Mucosa of stomach (tissue), 1 donor: ENCODE results near the gene SLC25A21.
"Not testable (repeated sequence)": the region's sequence is repeated elsewhere in the genome, so short reads cannot be mapped to it uniquely, and the experiment has no call there.

ENCODE experiments used
- H3K27me3 ChIP-seq: one replicate; pipeline ENCODE4 v1.7.0; 2013; ENCODE audit warnings: mild to moderate bottlenecking, low read length; ENCODE audit not compliant: control insufficient read depth, insufficient read depth
- H3K36me3 ChIP-seq: one replicate; pipeline ENCODE4 v1.7.0; 2013; ENCODE audit warnings: low read length; ENCODE audit not compliant: control insufficient read depth, insufficient read depth
- H3K4me1 ChIP-seq: one replicate; pipeline ENCODE4 v1.7.0; 2013; ENCODE audit warnings: mild to moderate bottlenecking, low read length; ENCODE audit not compliant: control insufficient read depth, insufficient read depth
- H3K4me3 ChIP-seq: one replicate; pipeline ENCODE4 v1.7.0; 2013; ENCODE audit warnings: low read length
- H3K9ac ChIP-seq: one replicate; pipeline ENCODE4 v1.7.0; 2013; ENCODE audit warnings: mild to moderate bottlenecking, low read length, moderate library complexity
- H3K9me3 ChIP-seq: one replicate; pipeline ENCODE4 v1.7.0; 2013; ENCODE audit warnings: mild to moderate bottlenecking, low read length, moderate library complexity; ENCODE audit not compliant: control insufficient read depth
- donor health status: Pancreatic carcinoma.

Gene SLC25A21

DNA sequence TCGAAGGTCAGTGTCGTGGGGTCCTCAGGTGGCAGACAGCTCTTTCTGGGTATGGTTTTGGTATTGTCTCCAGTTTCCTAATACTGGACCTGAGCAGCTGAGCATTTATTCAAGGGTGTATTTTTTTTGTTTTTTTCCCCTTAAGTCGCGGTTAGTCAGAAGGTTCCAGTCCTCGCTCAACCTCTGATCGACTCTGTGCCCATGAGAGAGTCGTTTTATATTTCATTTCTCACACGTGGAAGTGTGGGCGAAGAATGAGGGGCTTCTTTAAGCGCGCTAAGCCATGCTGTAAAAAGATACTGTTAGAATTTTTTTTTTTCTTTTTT lies 25.8 kb upstream of the SLC25A21 start:
- Histone ChIP-seq H3K9ac (peak overlapping the region; percentile 69), H3K27me3 (no peaks in the 10 kb centered on the region), H3K36me3 (no peaks in the 10 kb centered on the region), H3K4me3 (peak overlapping the region; percentile 15), H3K4me1 (peaks cover 10% of the 10 kb centered on the region), H3K9me3 (no peaks in the 10 kb centered on the region)

DNA sequence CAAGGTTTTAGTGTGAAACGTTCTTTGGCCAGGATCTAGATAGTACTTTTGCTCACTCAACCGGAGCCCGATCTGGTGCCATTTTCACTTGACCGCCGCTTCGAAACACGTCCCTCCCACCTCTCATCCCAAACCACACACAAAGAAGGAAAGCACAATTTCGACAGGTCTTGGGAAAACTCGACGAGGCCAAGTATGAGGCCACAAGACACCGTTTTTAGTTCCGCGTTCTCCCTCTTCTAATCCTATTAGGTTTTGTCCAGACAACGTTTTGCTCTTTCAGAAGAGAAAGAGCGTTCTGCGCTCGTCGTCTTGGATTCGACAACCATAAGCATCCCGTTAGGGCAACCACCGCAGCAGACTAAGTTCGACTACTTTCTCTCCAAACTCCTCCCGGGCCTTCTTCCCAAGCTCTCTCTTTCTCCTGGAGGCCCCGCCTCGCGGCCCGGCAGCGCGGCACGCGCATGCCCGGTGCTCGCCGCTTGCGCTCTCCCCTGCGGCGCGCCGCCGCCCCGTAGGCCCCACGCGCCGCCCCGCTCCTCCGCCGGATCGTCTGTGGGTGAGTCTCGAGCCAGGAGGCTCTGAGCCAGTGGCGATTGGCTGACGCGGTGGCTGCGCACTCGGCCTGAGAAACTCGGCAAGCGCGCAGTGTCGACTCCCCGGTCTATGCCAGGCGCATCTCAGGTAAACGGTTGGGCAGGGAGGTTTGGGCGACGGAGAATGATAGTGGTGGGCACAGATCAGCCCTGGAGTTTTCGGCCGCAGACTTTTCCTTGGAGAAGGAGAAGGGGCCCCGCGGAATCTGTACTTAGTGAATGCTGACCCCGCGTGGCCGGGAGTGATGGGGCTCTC lies 25.2 kb upstream of the SLC25A21 start, which contains the start of gene MIPOL1:
Gene MIPOL1, plus strand, starts transcription at position 517 of the 852 bp plus-strand sequence. CDS start 49,952 bp downstream, outside the sequence.
- Histone ChIP-seq H3K4me3 (peak within 1 kb of the TSS; percentile 15), H3K27me3 (no peaks in the 10 kb centered on the region), H3K9me3 (no peaks in the 10 kb centered on the region), H3K4me1 (peaks cover 10% of the 10 kb centered on the region), H3K9ac (peak within 1 kb of the TSS; percentile 69), H3K36me3 (no peaks in the 10 kb centered on the region)

DNA sequence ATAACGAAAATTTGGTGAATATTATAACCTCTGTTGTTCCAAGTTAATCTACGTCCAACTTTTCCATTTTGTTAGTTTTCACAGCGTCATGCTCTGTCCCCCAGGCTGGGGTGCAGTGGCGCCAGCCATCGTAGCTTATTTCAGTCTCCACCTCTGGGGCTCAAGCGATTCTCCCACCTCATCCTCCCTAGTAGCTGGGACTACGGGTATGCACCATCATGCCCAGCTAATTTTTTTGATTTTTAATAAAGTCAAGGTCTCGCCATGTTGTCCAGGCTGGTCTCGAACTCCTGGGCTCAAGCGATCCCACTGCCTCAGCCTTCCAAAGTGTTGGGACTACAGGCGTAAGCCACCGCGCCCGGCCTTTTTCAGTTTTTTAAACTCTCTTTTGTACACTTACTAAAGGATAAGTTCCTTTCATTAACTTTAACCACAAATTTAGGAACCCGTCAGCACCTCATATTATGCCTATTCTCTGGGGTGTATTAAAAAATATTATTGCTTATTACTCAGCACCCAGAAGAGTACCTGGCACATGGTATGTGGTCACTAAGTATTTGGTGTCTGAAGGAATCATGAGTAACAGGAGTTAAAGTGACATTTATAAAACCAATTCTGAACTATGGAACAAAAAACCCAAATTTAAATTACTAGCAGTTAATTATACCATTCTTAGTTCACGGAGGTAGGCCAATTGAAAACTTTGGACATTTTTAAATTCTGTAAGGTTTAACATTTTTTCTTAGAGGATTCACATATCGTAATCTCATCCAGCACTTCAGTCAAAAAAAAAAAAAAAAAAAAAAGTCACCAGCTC lies 24.4 kb upstream of the SLC25A21 start:
- Histone ChIP-seq H3K4me3 (no peak overlapping the region), H3K27me3 (no peaks in the 10 kb centered on the region), H3K4me1 (peaks cover 10% of the 10 kb centered on the region), H3K9ac (peak overlapping the region; percentile 69), H3K36me3 (no peaks in the 10 kb centered on the region), H3K9me3 (no peaks in the 10 kb centered on the region)

DNA sequence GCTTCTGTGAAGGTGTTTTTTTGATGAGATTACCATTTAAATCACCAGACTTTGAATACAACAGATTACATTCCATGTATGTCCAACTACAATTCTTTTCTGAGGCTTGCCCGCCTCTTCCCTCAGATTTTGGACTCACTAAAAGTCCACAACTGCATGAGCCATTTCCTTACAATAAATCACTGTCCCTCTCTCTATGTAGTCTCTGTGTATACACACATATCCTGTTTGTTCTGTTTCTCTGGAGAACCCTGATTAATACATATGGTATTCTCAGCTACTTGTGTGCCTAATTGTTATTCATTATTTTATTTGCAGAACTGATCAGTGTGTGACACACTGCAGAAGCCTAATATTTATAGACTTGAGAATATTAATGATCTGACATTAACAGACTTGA lies 22.9 kb upstream of the SLC25A21 start:
- H3K27me3 ChIP-seq: no peaks in the 10 kb centered on the region
- H3K4me1 ChIP-seq: peaks cover 10% of the 10 kb centered on the region
- no peaks in the 10 kb centered on the region for H3K9me3 ChIP-seq
- H3K36me3 ChIP-seq: no peaks in the 10 kb centered on the region
- no peak overlapping the region for H3K4me3 ChIP-seq
- no peak overlapping the region for H3K9ac ChIP-seq

DNA sequence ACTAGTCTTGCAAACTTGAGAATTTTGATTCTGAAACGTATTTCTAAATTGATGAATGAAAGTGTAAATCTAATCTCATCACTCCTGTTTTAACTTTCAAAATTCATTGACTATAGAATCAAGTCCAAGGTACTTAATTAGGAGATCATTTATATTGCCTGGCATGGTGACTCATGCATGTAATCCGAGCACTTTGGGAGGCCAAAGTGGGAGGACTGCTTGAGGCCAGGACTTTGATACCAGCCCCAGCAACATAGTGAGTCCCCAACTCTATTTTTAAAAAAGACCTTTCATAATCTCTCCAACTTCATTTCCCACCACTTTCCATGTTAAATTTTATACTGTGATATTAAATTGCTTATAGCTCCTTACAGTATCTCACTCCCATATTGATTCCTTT lies 22.3 kb upstream of the SLC25A21 start:
- Histone ChIP-seq H3K9ac (no peak overlapping the region), H3K4me1 (peaks cover 10% of the 10 kb centered on the region), H3K27me3 (no peaks in the 10 kb centered on the region), H3K4me3 (no peak overlapping the region), H3K9me3 (no peaks in the 10 kb centered on the region), H3K36me3 (no peaks in the 10 kb centered on the region)

DNA sequence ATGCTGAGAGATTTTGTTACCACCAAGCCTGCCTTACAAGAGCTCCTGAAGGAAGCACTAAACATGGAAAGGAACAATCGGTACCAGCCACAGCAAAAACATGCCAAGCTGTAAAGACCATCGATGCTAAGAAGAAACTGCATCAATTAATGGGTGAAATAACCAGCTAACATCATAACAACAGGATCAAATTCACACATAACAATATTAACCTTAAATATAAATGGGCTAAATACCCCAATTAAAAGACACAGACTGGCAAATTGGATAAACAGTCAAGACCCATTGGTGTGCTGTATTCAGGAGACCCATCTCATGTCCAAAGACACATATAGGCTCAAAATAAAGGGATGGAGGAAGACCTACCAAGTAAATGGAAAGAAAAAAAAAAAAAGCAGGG lies 17.3 kb upstream of the SLC25A21 start:
- H3K27me3 ChIP-seq, H3K4me3 ChIP-seq, H3K36me3 ChIP-seq, H3K4me1 ChIP-seq, H3K9ac ChIP-seq, H3K9me3 ChIP-seq: not testable (repeated sequence)

DNA sequence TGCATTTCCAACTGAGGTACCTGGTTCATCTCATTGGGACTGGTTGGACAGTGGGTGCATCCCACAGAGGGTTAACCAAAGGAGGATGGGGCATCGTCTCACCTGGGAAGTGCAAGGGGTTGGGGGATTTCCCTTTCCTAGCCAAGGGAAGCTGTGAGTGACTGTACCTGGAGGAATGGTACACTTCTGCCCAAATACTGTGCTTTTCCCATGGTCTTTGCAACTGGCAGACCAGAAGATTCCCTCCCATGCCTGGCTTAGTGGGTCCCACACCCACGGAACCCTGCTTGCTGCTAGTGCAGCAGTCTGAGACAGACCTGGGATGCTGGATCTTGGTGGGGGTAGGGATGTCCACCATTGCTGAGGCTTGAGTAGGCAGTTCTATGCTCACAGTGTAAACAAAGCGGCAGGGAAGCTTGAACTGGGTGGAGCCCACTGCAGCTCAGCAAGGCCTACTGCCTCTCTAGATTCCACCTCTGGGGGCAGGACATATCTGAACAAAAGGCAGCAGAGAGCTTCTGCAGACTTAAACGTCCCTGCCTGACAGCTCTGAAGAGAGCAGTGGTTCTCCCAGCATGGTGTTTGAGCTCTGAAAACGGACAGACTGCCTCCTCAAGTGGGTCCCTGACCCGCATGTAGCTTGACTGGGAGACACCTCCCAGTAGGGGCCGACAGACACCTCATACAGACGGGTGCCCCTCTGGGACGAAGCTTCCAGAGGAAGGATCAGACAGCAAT lies 15.6 kb upstream of the SLC25A21 start:
- H3K4me3 ChIP-seq, H3K9ac ChIP-seq, H3K36me3 ChIP-seq, H3K9me3 ChIP-seq, H3K27me3 ChIP-seq, H3K4me1 ChIP-seq: not testable (repeated sequence)

DNA sequence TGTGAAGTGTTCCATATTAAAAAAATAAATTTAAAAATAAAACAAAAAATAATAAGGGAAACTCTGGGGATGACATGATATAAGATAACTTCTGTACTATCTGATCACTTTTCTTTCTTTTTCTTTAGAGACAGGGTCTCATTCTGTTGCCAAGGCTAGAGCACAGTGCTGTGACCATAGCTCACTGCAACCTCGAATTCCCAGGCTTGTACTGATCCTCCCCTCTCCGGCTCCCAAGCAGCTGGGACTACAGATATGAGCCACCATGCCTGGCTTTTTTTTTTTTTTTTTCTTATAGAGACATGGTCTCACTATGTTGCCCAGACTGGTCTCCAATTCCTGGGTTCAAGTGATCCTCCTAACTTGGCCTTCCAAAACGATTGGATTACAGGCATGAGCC lies 14.9 kb upstream of the SLC25A21 start:
- Histone ChIP-seq H3K4me3 (no peak overlapping the region), H3K36me3 (no peaks in the 10 kb centered on the region), H3K4me1 (no peaks in the 10 kb centered on the region), H3K27me3 (no peaks in the 10 kb centered on the region), H3K9ac (no peak overlapping the region), H3K9me3 (no peaks in the 10 kb centered on the region)

DNA sequence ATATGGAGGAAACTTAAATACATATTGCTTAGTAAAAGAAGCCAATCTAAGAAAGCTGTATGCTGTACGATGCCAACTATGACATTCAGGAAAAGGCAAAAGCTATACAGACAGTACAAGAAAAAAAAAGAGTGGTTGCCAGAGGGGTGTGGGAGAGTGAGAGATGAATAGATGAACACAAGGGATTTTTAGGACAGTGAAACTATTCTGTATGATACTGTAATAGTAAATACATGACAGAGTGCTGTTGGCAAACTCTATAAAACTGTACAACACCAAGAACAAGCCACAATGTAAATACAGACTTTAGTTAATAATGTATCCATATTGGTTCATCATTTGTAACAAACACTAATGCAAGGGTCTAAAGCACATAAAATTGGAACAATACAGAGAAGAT lies 14.5 kb upstream of the SLC25A21 start:
- H3K9ac ChIP-seq: no peak overlapping the region
- no peaks in the 10 kb centered on the region for H3K36me3 ChIP-seq
- H3K9me3 ChIP-seq: no peaks in the 10 kb centered on the region
- no peak overlapping the region for H3K4me3 ChIP-seq
- no peaks in the 10 kb centered on the region for H3K4me1 ChIP-seq
- H3K27me3 ChIP-seq: no peaks in the 10 kb centered on the region

DNA sequence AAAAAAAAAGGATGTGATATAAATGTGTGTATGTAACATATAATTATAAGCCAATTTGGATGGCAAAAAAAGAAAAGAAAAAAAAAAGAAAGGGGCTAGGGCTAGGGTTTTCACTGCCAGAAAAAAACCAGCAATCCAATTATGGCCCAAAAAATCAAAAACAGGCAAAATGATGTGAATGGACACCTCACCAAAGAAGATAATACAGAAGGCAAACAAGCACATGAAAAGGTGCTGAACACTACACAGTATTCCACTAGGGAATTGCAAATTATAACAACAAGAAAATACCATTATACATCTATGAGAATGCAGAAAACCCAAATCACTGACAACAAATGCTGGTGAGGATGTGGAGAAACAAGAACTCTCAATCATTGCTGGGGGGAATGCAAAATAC lies 13.3 kb upstream of the SLC25A21 start:
- Histone ChIP-seq H3K9me3 (no peaks in the 10 kb centered on the region), H3K4me3 (no peak overlapping the region), H3K9ac (no peak overlapping the region), H3K27me3 (no peaks in the 10 kb centered on the region), H3K36me3 (no peaks in the 10 kb centered on the region), H3K4me1 (no peaks in the 10 kb centered on the region)

DNA sequence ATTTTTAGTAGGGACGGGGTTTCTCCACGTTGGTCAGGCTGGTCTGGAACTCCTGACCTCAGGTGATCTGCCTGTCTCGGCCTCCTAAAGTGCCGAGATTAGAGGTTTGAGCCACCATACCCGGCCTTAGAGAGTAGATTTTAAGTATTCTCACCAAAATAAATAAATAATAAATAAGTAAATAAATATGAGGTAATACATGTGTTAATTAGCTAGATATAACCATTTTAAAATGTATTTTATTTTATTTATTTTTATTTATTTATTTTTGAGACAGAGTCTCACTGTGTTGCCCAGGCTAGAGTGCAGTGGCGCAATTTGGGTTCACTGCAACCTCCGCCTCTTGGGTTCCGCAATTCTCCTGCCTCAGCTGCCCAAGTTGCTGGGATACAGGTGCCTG lies 12.1 kb upstream of the SLC25A21 start:
- not testable (repeated sequence) for H3K4me1 ChIP-seq, H3K9ac ChIP-seq, H3K36me3 ChIP-seq, H3K9me3 ChIP-seq, H3K4me3 ChIP-seq, H3K27me3 ChIP-seq

DNA sequence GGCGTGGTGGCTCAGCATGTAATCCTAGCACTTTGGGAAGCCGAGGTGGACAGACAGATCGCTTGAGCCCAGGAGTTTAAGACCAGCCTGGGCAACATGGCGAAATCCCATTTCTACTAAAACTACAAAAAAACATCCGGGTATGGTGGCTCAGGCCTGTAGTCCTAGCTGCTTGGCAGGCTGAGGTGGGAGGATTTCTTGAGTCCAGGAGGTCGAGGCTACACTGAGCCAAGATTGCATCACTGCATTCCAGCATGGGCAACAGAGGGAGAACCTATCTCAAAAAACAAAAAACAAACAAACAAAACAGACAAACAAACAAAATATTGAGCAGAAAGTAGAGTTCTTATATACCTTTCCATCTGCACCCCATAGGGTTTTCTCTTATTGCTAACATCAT lies 9.0 kb upstream of the SLC25A21 start:
- Histone ChIP-seq H3K27me3 (no peaks in the 10 kb centered on the region), H3K9ac (no peak overlapping the region), H3K4me1 (no peaks in the 10 kb centered on the region), H3K36me3 (no peaks in the 10 kb centered on the region), H3K9me3 (no peaks in the 10 kb centered on the region), H3K4me3 (no peak overlapping the region)
